WTC11 (cell line): ENCODE results near the gene MON2. TPM values are rescaled to one million over a fixed set of nuclear protein-coding genes. Genes with fewer than 3 reads are reported as not detected.

Experiments used
- ATAC-seq: fragments of 200-7000 bp; cut with Tn5 transposase; 2 replicates; pipeline ENCODE4 v1.10.0; 2021; ENCODE audit warnings: mild to moderate bottlenecking, moderate library complexity
- CTCF ChIA-PET: fragments of 300-600 bp; sonication (Branson Sonifier 250); formaldehyde crosslinking; loops from one replicate; lab custom pipeline; 2021; ENCODE audit warnings: antibody characterized with exemption; lab: Charles Lee
- POLR2A ChIA-PET: fragments of 350-600 bp; sonication (Branson Sonifier 250); formaldehyde crosslinking; loops from one replicate; lab custom pipeline; 2021; ENCODE audit warnings: antibody characterized with exemption; lab: Charles Lee
- DNase-seq: peaks from one replicate; pipeline ENCODE4 v3.0.0; 2021; ENCODE audit warnings: low spot score
- H3K27ac Mint-ChIP-seq: 2 replicates; pipeline ENCODE4 v1.8.0; 2021; ENCODE audit warnings: mixed read lengths
- H3K27me3 Mint-ChIP-seq: 2 replicates; pipeline ENCODE4 v1.8.0; 2021; ENCODE audit warnings: low read depth, mild to moderate bottlenecking, moderate library complexity, mixed read lengths
- H3K36me3 Mint-ChIP-seq: 2 replicates; pipeline ENCODE4 v1.8.0; 2021; ENCODE audit warnings: mixed read lengths
- H3K4me1 Mint-ChIP-seq: 2 replicates; pipeline ENCODE4 v1.8.0; 2022; ENCODE audit warnings: mixed read lengths
- H3K4me3 Mint-ChIP-seq: 2 replicates; pipeline ENCODE4 v1.8.0; 2021; ENCODE audit warnings: mild to moderate bottlenecking, moderate library complexity, mixed read lengths
- H3K9me3 Mint-ChIP-seq: 2 replicates; pipeline ENCODE4 v1.8.0; 2021; ENCODE audit warnings: mixed read lengths
- AR ChIP-seq: fragments of 250-450 bp; sonication (Bioruptor Pico); IDR thresholded peaks from 2 replicates; pipeline ENCODE4 v1.9.0; 2021; ENCODE audit warnings: mild to moderate bottlenecking
- ATF2 ChIP-seq: sonication (generic); formaldehyde crosslinking; IDR thresholded peaks from 2 replicates; pipeline ENCODE4 v1.8.1; 2022; ENCODE audit warnings: low read depth, missing genetic modification reagents, borderline replicate concordance
- ATF3 ChIP-seq: sonication (generic); formaldehyde crosslinking; conservative IDR thresholded peaks from 2 replicates; pipeline ENCODE4 v1.8.1; 2022; ENCODE audit warnings: mild to moderate bottlenecking, missing genetic modification reagents
- CTCF ChIP-seq: fragments of 200-600 bp; IDR thresholded peaks from 2 replicates; pipeline ENCODE4 v1.8.0; 2022; ENCODE audit warnings: antibody characterized with exemption
- E2F4 ChIP-seq: sonication (generic); formaldehyde crosslinking; IDR thresholded peaks from 2 replicates; pipeline ENCODE4 v1.8.1; 2022; ENCODE audit warnings: low read depth, mild to moderate bottlenecking, moderate library complexity, missing genetic modification reagents, borderline replicate concordance
- ELF4 ChIP-seq: sonication (generic); formaldehyde crosslinking; IDR thresholded peaks from 2 replicates; pipeline ENCODE4 v1.8.1; 2022; ENCODE audit warnings: low read depth, mild to moderate bottlenecking, moderate library complexity, missing genetic modification reagents
- FOXP4 ChIP-seq: sonication (generic); formaldehyde crosslinking; IDR thresholded peaks from 2 replicates; pipeline ENCODE4 v1.8.0; 2022; ENCODE audit warnings: mild to moderate bottlenecking, missing genetic modification reagents
- IRF2 ChIP-seq: sonication (generic); formaldehyde crosslinking; IDR thresholded peaks from 2 replicates; pipeline ENCODE4 v1.8.0; 2022; ENCODE audit warnings: low read depth, missing genetic modification reagents, borderline replicate concordance
- MLX ChIP-seq: sonication (generic); formaldehyde crosslinking; IDR thresholded peaks from 2 replicates; pipeline ENCODE4 v1.8.1; 2023; ENCODE audit warnings: mild to moderate bottlenecking, missing genetic modification reagents, moderate library complexity
- MYBL2 ChIP-seq: sonication (generic); formaldehyde crosslinking; IDR thresholded peaks from 2 replicates; pipeline ENCODE4 v1.8.1; 2023; ENCODE audit warnings: mild to moderate bottlenecking, moderate library complexity, missing genetic modification reagents
- PREB ChIP-seq: sonication (generic); formaldehyde crosslinking; IDR thresholded peaks from 2 replicates; pipeline ENCODE4 v1.8.1; 2022; ENCODE audit warnings: mild to moderate bottlenecking, missing genetic modification reagents, moderate library complexity, borderline replicate concordance
- USF1 ChIP-seq: sonication (generic); formaldehyde crosslinking; IDR thresholded peaks from 2 replicates; pipeline ENCODE4 v1.8.0; 2022; ENCODE audit warnings: mild to moderate bottlenecking, missing genetic modification reagents
- ZNF671 ChIP-seq: fragments of 250-450 bp; sonication (Bioruptor Pico); IDR thresholded peaks from 2 replicates; pipeline ENCODE4 v1.8.0; 2021; ENCODE audit warnings: mild to moderate bottlenecking
- total RNA-seq: library from RNA; stranded (reverse); gene quantifications from 3 replicates; pipeline ENCODE4 v1.2.3, GENCODE V29; 2021
- TF ChIP-seq, protein P1 (sequence below): sonication (generic); formaldehyde crosslinking; IDR thresholded peaks from 2 replicates; pipeline ENCODE4 v1.8.1; 2023; ENCODE audit warnings: mild to moderate bottlenecking, missing genetic modification reagents, borderline replicate concordance

Gene MON2
- total RNA-seq, 1 experiment from 2014 or later: 25.8 TPM

- TF ChIP-seq, protein P1, sequence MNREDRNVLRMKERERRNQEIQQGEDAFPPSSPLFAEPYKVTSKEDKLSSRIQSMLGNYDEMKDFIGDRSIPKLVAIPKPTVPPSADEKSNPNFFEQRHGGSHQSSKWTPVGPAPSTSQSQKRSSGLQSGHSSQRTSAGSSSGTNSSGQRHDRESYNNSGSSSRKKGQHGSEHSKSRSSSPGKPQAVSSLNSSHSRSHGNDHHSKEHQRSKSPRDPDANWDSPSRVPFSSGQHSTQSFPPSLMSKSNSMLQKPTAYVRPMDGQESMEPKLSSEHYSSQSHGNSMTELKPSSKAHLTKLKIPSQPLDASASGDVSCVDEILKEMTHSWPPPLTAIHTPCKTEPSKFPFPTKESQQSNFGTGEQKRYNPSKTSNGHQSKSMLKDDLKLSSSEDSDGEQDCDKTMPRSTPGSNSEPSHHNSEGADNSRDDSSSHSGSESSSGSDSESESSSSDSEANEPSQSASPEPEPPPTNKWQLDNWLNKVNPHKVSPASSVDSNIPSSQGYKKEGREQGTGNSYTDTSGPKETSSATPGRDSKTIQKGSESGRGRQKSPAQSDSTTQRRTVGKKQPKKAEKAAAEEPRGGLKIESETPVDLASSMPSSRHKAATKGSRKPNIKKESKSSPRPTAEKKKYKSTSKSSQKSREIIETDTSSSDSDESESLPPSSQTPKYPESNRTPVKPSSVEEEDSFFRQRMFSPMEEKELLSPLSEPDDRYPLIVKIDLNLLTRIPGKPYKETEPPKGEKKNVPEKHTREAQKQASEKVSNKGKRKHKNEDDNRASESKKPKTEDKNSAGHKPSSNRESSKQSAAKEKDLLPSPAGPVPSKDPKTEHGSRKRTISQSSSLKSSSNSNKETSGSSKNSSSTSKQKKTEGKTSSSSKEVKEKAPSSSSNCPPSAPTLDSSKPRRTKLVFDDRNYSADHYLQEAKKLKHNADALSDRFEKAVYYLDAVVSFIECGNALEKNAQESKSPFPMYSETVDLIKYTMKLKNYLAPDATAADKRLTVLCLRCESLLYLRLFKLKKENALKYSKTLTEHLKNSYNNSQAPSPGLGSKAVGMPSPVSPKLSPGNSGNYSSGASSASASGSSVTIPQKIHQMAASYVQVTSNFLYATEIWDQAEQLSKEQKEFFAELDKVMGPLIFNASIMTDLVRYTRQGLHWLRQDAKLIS (CRISPR knock-in tag): no peak
- no peak for TF ChIP-seq E2F4 (CRISPR knock-in tag)
These were observed 120.2 kb downstream of the MON2 start (continued) for GRCh38 chr12:62586850-62587249.

GRCh38 chr12:62588916-62589315 lies 122.3 kb downstream of the MON2 start:
- peaks cover 10% of the 10 kb centered on the region for H3K4me1 Mint-ChIP-seq
- ATAC-seq (no peak), DNase-seq (no peak)
- H3K27me3 Mint-ChIP-seq: no peaks in the 10 kb centered on the region
- H3K4me3 Mint-ChIP-seq: no peak overlapping the region
- CTCF ChIA-PET: interaction anchor here (1.2 kb wide), 1 partner anchor 205 kb away, joined by 4 read pairs; no protein-coding TSS in a partner anchor
- H3K36me3 Mint-ChIP-seq: peaks cover 2% of the 10 kb centered on the region; the same call in 1 of the 2 replicates
- POLR2A ChIA-PET: no interaction called here
- no peaks in the 10 kb centered on the region for H3K9me3 Mint-ChIP-seq
- TF ChIP-seq MYBL2 (CRISPR knock-in tag): no peak
- TF ChIP-seq ELF4 (CRISPR knock-in tag): no peak
- TF ChIP-seq ZNF671: no peak
- no peak for TF ChIP-seq CTCF
- no peak for TF ChIP-seq FOXP4 (CRISPR knock-in tag)
- 0 out of 2 replicates have a peak overlapping the region, but pooled peaks have one; percentile 14 for H3K27ac Mint-ChIP-seq

DNA sequence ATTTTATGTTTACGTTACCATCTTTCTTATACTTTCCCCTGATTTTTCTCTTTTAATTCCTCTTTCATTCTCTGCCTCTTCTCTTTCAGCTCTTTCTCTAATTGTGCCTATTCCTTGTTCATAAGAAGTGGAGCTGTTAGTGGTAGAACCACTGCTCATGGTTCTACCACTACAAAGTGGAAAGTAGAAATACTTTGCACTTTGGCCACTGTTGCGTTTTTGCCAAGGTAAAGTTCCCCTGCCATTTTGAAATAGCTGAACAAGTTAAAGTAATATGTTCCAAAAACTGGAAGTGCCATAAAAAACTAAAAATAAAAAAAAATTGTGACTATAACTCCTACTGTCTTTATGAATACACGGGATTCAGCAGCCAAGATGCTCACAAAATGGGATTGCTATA lies 130.6 kb downstream of the MON2 start:
- Mint-ChIP-seq H3K9me3 (no peaks in the 10 kb centered on the region), H3K36me3 (no peaks in the 10 kb centered on the region), H3K27me3 (no peaks in the 10 kb centered on the region), H3K4me1 (peaks cover 22% of the 10 kb centered on the region), H3K27ac (no peak overlapping the region), H3K4me3 (no peak overlapping the region)
- TF ChIP-seq ATF3 (CRISPR knock-in tag): no peak
- no peak for TF ChIP-seq MYBL2 (CRISPR knock-in tag)
- no peak for TF ChIP-seq ATF2 (CRISPR knock-in tag)
- no peak for TF ChIP-seq AR (CRISPR knock-in tag)
- no peak for TF ChIP-seq USF1 (CRISPR knock-in tag)
- TF ChIP-seq PREB: no peak
- no peak for TF ChIP-seq IRF2
- no peak for TF ChIP-seq MLX (CRISPR knock-in tag)
- ChIA-PET CTCF (no interaction called here), POLR2A (no interaction called here)
- DNase-seq (no peak), ATAC-seq (no peak)
